ENCODE results near the gene RNF208.

The RNF208 gene

DNA sequence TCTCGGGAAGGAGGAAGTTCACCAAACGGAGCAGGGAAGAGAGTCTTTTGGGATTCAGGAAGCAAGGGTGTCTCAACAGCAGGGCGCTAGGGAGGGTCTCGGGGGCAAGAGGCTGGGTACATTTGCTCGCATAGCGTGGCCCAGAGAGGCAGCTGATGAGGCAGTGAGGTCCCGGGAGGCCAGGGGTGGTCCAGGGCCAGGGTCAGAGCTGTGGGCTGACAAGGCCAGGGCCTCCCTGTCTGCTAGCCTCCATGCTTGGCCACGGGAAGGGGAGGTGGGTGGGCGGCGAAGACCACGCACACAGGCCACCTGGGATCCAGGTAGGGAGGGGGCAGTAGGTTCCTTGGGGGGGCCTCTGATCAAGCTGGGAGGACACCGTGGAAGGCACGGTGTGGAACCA, 10.5 kb downstream of the RNF208 start:
- DNase-seq: no peak

DNA sequence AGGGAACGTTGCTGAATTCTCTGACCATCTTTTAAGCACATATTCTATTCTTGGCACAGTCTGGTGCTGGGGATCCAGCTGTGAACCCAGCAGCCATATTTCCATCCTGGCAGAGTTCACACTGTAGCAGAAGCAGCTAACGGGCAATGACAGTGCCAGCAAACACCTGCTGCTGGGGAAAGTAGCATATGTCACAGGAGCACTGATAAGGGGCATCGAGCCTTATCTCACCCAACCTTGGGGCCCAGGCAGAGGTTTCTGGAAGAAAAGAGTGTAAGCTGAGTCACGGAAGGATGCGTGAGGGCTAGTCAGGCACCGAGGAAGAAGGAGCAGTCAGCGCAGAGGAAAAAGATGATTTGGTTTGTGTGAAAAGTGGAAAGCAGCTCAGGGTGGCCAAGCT, 15.4 kb downstream of the RNF208 start:
- DNase-seq: no peak

DNA sequence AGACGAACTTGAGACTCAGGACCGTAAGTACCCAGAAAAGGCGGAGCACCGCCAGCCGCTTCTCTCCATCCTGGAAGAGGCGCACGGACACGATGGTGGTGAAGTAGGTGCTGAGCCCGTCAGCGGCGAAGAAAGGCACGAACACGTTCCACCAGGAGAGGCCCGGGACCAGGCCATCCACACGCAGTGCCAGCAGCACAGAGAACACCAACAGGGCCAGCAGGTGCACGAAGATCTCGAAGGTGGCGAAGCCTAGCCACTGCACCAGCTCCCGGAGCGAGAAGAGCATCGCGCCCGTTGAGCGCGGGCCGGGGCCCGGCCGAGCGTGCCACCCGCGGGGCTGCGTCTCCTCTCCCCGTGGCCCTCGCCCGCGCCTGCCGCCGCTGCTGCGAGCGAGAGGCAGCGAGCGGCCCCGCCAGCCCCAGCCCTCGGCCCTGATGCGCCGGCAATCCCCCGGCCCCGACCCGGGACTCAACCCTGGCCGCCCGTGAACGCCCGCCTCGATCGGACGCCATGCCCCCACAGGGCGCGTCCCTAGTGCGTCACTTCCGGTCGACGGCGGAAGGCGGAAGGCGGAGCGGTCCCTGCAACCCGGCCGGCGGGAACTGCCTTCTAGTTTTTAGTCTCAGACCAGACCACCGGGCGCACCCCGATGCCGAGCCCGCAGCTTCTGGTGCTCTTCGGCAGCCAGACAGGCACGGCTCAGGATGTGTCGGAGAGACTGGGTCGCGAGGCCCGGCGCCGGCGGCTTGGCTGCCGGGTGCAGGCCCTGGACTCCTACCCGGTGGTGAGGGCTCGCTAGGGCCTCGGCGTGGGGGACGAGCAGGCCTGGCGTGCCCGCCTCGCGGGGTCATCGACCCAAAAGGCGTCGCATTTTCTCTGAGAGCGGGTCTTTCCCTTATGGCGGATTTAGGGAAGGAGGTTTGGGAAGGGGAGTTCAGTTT, 16.6 kb downstream of the RNF208 start, which contains the start of the genes NDOR1 and TMEM203:
Gene NDOR1, plus strand, starts transcription at position 575 of the 944 bp plus-strand sequence. Its CDS starts 78 bp downstream, at position 653.
Gene TMEM203, minus strand, starts transcription at position 523 of the 944 bp plus-strand sequence. Its CDS starts 234 bp downstream, at position 289.
- DNase-seq: peak; percentile 65

DNA sequence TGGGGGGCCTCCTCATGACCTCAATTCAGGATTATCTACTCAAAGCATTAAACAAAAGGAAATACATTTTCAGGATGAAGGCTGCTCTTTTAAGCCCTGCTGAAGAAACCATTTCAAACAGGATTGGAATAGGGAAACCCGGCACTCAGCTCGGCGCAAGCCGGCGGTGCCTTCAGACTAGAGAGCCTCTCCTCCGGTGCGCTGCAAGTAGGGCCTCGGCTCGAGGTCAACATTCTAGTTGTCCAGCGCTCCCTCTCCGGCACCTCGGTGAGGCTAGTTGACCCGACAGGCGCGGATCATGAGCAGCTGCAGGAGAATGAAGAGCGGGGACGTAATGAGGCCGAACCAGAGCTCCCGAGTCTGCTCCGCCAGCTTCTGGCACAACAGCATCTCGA, 17.3 kb downstream of the RNF208 start:
- no peak for DNase-seq

DNA sequence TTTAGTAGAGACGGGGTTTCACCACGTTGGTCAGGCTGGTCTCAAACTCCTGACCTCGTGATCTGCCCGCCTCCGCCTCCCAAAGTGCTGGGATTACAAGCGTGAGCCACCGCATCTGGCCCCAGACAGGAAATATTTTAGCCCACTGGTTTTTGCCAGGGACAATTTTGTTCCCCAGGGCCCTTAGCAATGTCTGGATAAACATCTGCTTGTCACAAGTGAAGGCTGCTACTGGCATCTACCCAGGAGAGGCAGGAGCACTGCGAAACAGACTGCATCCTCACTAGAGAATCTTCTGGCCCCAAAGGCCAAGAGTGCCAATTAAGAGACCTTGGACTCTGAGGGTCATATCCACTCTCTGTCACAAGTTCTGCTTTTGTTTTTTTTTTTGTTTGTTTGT, 19.1 kb downstream of the RNF208 start:
- no peak for DNase-seq

DNA sequence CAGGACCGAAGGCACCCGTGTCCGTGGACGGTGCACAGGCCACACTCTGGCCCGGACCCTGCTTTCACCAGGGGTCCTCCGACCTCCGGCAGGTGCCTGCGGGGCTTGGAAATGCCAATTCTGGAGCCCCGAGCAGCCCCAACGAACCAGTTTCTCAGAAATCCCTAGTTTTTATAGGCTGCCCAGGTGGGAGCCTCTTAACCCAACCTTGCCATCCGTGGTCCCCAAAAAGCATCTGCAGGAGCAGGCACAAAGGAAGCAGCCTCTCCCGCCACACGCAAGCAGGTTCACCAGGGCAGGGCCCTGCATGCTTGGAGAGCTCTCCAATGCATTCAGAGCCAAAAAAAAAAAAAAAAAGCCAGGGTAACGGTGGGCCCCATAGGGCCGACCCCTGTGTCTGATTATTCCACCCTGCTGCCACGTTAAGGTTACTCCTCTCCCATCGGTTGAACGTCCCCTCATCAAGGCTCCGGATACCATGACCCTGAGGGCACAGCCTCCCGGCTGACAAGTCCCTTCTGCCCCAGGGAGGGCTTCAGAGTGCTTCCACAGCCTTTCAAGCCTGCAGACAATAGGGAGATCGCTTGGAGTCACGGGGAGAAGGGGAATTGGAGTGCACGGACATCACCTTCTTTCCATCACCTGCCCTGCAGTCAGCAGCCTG, 20.7 kb downstream of the RNF208 start:
- DNase-seq: no peak

DNA sequence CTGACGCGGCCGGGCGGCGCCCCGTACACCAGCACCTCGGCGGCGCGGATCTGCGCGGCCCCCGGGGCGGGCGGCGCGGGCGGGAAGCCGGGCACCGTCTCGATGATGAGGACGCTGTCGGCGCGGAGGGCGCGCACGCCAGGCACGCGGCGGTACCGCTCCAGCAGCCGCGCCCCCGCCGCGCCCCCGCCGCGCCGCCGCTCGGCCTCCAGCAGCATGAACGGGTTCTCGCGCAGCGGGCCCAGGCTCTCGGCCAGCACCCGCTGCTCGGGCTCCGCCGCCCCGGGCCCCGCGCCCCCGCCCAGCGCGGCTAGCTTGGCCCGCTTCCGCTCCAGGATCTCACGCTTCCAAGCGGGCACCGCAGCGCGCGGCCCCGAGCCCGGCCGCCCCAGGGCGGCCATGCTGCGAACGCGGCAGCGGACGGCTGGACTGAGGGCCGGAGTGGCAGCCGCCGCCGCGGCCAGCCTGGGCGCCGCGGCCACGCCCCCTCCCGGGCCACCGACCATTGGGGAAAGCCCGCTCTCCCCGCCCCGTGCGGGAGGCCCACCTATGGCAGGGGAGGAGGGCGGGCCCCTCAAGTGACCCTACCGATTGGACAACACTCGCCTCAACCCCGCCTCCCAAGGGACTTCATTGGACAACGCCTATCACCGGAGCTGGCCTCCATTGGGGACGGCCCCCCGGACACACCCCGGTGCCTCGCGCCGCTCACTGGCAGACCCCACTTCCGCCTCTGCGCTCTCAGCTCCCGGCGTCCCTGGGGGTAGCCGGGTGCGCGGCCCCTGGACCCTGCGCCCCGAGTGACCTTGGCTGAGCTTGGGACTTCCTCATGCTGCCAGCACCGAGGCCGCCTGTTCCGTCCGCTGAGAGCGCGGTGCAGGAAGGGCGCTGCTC, 21.5 kb downstream of the RNF208 start, which contains the start of gene TPRN:
Gene TPRN, minus strand, starts transcription at position 431 of the 894 bp plus-strand sequence. Its CDS starts 30 bp downstream, at position 401.
- peak; percentile 97 for DNase-seq

DNA sequence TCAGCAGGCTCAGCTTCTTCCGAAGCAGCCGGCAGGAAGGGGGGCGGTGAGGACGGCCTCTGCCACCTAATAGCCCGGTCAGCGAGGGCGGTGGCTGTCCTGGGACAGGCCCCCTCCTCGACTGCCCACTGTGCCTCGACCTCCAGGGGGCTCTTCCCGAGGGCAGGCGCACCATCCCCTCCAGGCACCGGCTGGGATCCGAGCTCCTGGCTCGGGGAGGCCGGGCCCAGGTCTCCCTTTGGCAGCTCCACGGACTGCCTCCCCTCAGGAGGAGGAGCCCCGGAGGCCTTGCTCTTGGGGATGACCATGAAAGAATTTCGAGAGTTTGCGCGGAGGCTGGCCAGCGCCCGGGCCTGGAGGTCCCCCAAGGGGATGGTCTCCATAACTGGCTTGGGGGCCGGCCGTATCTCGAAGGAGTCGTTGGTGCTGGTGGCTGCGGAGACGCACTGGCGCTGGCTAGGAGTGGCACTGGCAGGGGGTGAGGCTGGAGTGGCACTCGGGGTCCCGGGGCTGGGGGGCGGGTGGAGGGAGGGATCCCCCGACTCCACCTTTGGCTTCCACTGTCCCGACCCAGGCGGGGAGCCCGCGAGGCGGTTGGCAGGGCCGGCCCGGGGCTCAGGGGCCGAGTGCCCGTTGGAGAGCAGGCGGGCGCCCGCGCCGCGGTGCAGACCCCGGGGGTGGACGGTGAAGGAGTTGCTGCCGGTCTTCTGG, 22.5 kb downstream of the RNF208 start:
- DNase-seq: no peak

DNA sequence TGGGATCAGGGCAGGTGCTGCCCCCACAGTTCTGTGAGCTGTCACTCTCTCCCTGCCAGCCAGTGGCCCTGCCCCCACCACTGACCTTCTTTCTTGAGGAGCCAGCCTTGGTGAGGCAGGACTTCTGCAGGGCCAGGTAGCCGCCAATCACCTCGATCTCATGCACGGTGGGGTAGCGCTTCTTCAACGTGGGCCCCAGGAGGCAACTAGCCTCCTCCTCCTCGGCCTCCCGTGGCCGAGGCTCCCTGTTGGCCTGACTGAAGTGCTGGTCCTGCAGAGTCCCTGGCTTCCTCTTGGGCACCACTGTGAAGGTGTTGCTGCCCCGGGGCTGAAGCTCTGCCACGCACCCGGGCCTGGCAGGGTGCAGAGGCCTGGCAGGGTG, 23.1 kb downstream of the RNF208 start:
- no peak for DNase-seq

DNA sequence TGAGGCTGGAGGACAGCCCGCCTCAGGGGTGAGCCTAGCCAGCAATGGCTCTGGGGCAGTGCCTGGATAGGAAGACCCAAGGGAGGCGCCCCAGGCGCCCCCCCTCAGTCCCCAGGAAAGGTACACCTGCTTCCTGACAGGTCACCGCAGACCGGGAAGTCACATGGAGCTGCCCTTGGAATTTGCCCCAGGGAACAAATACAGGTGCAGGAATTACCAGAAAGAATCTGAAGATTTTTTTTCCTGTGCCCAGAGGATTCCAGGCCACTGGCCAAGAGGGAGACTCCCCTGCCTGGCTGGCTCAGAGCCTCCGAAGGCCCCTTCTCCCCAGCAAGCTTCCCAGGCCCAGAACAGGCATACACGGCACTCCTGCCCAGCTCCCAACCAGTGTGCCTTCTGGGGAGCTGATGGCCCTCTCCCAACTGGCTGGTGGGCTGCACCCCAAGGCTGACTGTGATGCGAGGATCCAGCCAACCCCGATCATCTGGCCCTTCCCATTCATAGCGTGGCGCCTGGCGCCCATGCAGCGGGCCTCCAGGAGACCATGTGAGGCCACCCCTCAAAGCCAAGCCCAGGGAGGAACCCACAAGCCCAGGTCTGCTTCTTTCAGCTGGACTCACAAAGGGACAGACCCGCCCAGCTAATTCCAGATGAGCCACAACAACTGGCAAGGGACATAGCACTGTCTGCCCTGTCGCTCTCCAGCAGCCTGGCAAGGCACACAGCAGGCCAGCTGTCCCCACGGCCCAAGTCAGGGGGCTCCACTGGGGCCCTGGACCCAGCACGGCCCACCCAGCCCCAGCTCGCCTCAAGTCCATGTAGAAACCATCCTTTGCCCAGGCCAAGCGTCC, 23.8 kb downstream of the RNF208 start:
- no peak for DNase-seq

DNA sequence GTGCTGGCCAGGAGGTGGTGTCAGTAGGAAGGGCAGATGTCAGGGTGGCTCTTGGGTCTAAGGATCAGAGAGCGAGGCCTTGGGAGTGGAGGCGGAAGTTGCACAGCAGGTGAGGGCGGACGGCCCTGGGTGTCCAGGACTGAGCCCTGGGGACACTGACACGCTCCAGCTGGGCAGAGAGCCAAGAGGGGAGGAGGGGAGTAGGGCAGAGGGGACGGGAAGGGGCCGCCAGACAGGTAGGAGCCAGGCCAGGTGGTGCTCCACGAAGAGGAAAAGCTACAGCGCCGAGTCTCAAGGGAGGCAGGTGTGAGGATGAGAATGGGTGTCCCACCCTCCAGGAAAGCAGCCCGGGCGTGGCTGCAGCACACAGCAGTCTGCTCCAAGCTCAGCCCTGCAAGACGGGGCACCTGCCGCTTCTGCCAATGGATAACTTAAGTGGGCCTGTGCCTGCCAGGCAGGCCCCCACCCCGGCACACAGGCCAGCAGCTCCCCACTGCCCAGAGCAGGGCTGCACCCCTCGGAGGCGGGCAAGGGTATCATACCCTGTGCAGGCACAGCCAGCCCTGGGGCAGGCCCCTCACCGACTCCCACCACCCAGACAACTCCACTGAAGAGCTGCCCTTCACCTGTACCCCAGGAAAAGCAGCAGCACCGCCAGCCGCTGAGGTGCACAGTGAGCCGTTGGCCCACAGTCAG, 26.4 kb downstream of the RNF208 start:
- peak; percentile 84 for DNase-seq

DNA sequence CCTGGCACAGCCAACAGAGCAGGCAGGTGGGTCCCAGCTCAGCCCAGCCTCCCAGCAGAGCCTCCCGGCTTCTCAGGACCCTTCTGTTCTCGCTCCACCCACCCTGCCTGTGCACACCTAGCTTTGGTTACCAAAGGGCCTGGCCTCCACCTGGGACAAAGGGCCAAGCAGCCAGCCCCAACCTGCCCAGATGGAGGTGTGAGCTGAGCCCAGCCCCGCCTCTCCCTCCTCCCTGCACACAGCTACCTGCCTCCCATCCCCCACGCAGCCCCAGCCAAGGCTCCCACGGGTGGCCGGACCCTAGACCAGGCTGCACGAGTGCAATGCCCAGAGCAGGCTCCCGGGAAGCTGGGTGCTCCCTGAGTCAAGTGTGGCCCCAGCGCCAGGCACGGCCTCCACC, 27.1 kb downstream of the RNF208 start:
- no peak for DNase-seq

DNA sequence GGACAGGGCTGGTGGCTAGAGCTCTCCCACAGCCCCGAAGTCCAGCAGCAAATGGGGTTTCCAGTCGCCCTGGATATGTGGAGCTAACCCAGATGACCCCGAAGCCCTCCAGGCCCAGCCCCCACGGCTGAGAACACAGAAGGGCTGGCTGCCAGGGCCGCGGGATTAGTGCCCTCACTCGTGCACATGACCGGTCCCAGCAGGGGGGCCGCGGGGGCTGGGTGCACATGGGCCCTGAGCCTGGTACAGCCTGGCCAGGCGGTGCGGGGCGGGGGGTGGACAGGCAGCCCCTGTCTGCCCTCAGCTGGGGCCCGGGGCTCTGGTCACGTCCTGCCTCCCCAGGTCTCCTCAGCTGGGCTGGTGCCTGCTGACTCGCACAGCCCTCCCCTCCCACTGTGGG, 27.7 kb downstream of the RNF208 start:
- DNase-seq: no peak

DNA sequence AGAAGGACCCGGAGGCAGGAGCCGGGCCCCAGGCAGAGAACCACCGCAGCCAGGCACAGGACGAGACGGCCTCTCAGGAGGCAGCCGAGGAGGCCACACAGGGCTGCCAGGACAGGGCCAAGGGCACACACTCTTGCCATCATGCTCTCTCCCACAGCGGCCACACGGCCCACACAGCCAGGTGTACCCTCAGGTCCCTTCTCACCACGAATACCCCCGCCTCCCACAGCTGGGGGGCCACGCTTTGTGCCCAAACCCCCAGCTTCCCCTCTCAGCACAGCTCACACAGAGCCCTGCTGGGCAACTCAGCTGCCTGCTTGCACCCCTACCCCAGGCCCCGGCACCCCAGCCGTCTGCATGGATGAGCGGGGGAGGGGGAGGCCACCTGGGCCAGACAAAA, 28.3 kb downstream of the RNF208 start:
- DNase-seq: no peak

DNA sequence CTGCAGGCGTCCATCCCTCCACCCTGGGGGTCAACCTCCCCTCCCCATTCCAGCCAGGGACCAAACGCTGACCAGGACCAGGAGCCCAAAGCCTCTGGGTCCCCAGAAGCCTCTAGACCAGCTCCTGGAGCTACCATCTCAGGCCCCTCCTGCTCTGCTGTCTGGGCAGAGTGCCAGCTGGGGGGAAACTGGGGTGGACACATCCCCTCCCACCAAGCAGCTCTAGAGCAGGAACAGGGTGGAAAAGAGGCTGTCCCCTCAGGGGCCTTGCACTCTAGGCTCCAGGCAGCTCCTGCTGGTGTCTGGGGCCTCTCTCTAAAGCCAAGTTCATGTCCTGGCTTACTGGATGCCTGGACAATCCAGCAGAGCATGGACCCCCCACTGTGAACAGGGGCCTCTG, 29.2 kb downstream of the RNF208 start:
- no peak for DNase-seq

DNA sequence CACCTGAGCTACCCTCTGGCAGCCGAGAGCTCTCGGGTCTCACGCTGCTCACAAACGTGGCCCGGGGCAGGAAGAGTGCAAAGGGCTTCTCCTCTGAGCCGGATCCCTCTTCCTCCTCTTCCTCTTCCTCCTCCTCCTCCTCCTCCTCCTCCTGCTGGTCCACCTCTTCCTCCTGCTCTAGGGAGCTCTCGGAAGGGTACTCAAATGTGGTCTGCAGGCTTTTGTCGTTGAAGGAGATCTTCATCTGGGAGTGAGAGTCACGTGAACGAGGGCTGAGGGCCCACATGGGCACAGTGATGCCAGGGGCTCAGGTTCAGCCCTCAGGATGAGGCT, 29.6 kb downstream of the RNF208 start:
- no peak for DNase-seq

DNA sequence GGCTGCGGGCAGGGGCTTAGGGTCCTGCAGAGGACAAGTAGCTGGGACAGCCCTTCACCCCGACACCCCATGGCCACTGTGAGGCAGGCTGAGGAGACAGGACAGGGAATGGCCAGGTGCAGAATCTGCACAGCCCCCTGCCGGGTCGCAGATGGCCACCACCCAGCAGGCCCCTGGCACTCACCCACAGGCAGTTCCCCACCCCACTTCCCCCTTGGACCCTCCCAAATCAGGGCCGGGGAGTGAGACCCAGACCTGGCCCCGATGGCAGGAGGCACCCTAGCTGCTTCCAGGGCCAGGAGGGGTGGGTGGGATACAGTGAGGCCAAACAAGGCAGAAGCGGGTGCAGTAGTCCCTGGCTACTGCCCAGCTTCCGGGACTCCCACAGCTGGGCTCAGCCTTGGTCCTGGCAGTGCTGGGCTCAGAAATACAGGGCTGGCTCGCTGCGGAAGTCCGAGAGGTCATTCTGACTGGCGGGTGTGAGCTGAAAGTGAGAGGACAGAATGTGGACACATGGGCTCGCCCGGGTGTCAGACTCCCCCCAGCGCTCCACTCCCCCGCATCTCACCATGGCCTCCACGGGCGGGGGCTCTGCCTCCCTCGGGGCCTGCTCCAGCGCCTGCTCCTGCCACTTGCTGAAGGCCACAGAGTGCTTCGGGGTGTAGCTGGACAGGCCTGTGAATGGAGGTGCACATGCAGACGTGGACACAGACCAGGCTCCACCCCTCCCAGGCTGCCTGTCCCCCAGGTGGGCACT, 30.2 kb downstream of the RNF208 start:
- no peak for DNase-seq

DNA sequence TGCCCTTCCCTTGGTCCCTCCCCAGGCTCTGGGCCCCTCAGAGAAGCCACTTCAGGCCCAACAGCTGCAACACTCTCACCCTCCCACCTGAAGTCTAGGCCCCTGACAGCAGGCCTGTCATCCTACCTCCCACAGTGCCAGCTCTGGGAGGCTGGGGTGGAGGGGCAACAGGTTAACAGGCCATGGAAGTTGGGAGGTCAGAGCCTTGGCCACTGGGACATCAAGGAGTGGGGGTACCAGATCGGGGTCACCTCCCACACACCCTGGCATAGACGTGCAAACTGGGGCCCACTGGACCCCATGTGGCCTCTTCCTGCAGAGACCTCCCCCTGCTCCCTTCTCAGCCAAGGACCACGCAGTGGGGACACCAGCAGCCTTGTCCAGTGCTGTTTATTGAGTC, 30.8 kb downstream of the RNF208 start:
- no peak for DNase-seq

DNA sequence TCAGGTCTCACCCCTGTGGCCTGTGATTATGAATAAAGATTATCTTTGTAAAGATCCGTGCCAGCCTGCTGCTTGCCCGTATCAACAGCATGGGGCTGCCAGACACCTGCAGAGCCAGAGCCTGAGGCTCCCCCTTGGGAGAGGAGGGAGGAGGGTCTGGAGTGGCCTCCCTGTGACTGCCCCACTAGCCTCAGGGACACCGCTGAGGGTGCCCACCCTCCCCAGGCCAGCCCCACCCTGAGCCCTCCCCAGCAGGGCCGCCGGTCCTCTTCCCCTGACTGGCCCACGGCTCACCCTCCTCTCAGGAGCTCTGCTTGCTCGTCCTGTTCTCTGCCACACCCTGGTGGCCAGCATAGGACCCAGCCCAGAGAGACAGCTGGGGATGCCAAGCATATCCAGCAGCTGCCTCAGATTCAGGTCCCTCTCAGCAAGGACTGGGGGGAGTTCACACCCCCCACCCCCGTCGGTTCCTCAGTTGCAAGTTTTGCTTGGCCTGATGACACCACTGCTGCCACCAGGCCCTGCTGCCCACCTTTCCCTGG, 31.7 kb downstream of the RNF208 start:
- no peak for DNase-seq

Measured in NCI-H2107 (cell line).